GM23248 (cell line): Measurements from ENCODE around the gene THBS1. TPM values are rescaled to one million over a fixed set of nuclear protein-coding genes. Genes with fewer than 3 reads are reported as not detected.
A peak's percentile ranks its signal among the peaks of the same experiment; 100 is the strongest.

Experiments used
- DNase-seq: peaks from one replicate; pipeline ENCODE4 v3.0.0-alpha.2; 2015
- H2AFZ ChIP-seq: fragments of 200-600 bp; sonication (generic); 2 replicates; pipeline ENCODE4 v1.6.1; 2016; ENCODE audit warnings: antibody characterized with exemption
- H3F3A ChIP-seq: fragments of 200-600 bp; sonication (generic); 2 replicates; pipeline ENCODE4 v1.6.1; 2016; ENCODE audit warnings: mild to moderate bottlenecking, antibody characterized with exemption, mixed run types; ENCODE audit not compliant: insufficient read depth
- H3K27ac ChIP-seq: fragments of 200-600 bp; sonication (generic); 2 replicates; pipeline ENCODE4 v1.5.1; 2016; ENCODE audit warnings: mild to moderate bottlenecking
- H3K27me3 ChIP-seq: fragments of 200-600 bp; sonication (generic); replicated peaks from 2 replicates; pipeline ENCODE4 v1.6.1; 2016; ENCODE audit warnings: mild to moderate bottlenecking; ENCODE audit not compliant: insufficient read depth
- H3K36me3 ChIP-seq: fragments of 200-600 bp; sonication (generic); 2 replicates; pipeline ENCODE4 v1.6.1; 2016; ENCODE audit warnings: low read depth, mild to moderate bottlenecking
- H3K4me1 ChIP-seq: fragments of 200-600 bp; sonication (generic); 2 replicates; pipeline ENCODE4 v1.6.1; 2016; ENCODE audit warnings: mild to moderate bottlenecking; ENCODE audit not compliant: insufficient read depth
- H3K4me2 ChIP-seq: fragments of 200-600 bp; sonication (generic); one replicate; pipeline ENCODE4 v1.6.1; 2016; ENCODE audit warnings: mild to moderate bottlenecking; ENCODE audit not compliant: unreplicated experiment
- H3K4me3 ChIP-seq: fragments of 200-600 bp; sonication (generic); 2 replicates; pipeline ENCODE4 v1.5.1; 2016; ENCODE audit warnings: mild to moderate bottlenecking
- H3K79me2 ChIP-seq: fragments of 200-600 bp; sonication (generic); 2 replicates; pipeline ENCODE4 v1.6.1; 2016; ENCODE audit warnings: mild to moderate bottlenecking; ENCODE audit not compliant: insufficient read depth
- H3K9ac ChIP-seq: fragments of 200-600 bp; sonication (generic); 2 replicates; pipeline ENCODE4 v1.6.1; 2016; ENCODE audit warnings: mild to moderate bottlenecking
- H3K9me2 ChIP-seq: fragments of 200-600 bp; sonication (generic); 2 replicates; pipeline ENCODE4 v1.6.1; 2016; ENCODE audit warnings: mixed run types, mild to moderate bottlenecking, moderate library complexity; ENCODE audit not compliant: insufficient read depth
- H3K9me3 ChIP-seq: fragments of 200-600 bp; sonication (generic); one replicate; pipeline ENCODE4 v1.6.1; 2017; ENCODE audit warnings: low read depth
- H4K20me1 ChIP-seq: fragments of 200-600 bp; sonication (generic); 2 replicates; pipeline ENCODE4 v1.6.0; 2016; ENCODE audit not compliant: insufficient read depth
- EZH2 ChIP-seq: fragments of 200-600 bp; sonication (generic); IDR thresholded peaks from 2 replicates; pipeline ENCODE4 v1.6.1; 2018; ENCODE audit warnings: antibody characterized with exemption, mild to moderate bottlenecking; ENCODE audit not compliant: insufficient read depth, poor library complexity, severe bottlenecking
- EZH2phosphoT487 ChIP-seq: fragments of 200-600 bp; sonication (generic); IDR thresholded peaks from 2 replicates; pipeline ENCODE4 v1.6.1; 2018; ENCODE audit warnings: antibody characterized with exemption, moderate library complexity, mild to moderate bottlenecking, low read depth; ENCODE audit not compliant: insufficient read depth
- WGBS, 2 experiments: methylation state at CpG; one replicate each; pipeline ENCODE4 v1.1.6; 2015 to 2017; ENCODE audit warnings: low lambda C conversion rate in 2 of 2, low coverage in 1 of 2; ENCODE audit errors: missing lambda C conversion rate in 2 of 2; 5-methylcytosine and 5-hydroxymethylcytosine counted together
- in situ Hi-C: fragments of 300-500 bp; cut with MboI; formaldehyde crosslinking; loops from 2 replicates; pipeline ENCODE4 v1.15.0; 2020
- polyA plus RNA-seq: library from polyadenylated mRNA; unstranded; fragments of >200 nt; fragmentation: Nextera tagmentation; extraction: Ambion mirVana; gene quantifications from 2 replicates; pipeline ENCODE4 v1.2.1, GENCODE V29; 2016
- total RNA-seq: library from RNA; depleted of rRNA; stranded (reverse); fragments of >200 nt; shearing (Covaris generic); gene quantifications from 2 replicates; pipeline ENCODE4 v1.2.3, GENCODE V29; 2014

The THBS1 gene
- total and polyA plus RNA-seq, 2 experiments from 2014 or later = 2,858 to 7,697 TPM

- Histone ChIP-seq H3K4me3 (no peak overlapping the region), H3K9ac (no peak overlapping the region), H3K27ac (no peak overlapping the region), H2AFZ (no peak overlapping the region), H3K79me2 (no peaks in the 10 kb centered on the region), H3K4me2 (no peak overlapping the region), H3K9me2 (no peaks in the 10 kb centered on the region), H3K4me1 (no peaks in the 10 kb centered on the region), H3K9me3 (no peaks in the 10 kb centered on the region), H3K27me3 (no peaks in the 10 kb centered on the region), H4K20me1 (no peaks in the 10 kb centered on the region), H3F3A (no peaks in the 10 kb centered on the region), H3K36me3 (no peaks in the 10 kb centered on the region)
- in situ Hi-C loops = no loop called here
- DNase-seq = no peak
- TF ChIP-seq EZH2 = no peak
- no peak for TF ChIP-seq EZH2phosphoT487
- WGBS, 2 experiments = 84 to 89% methylated on average over 1 of the region's 1 CpG
Observed at GRCh38 chr15:39546842-39547241, 34.0 kb upstream of the THBS1 start.

- DNase-seq = no peak
- 79 to 87% methylated on average over 4 of the region's 4 CpGs for WGBS, 2 experiments
- H3F3A ChIP-seq = no peaks in the 10 kb centered on the region
- no peak overlapping the region for H3K27ac ChIP-seq
- no peak overlapping the region for H3K9ac ChIP-seq
- no peak overlapping the region for H2AFZ ChIP-seq
- H3K9me2 ChIP-seq = no peaks in the 10 kb centered on the region
- H3K4me3 ChIP-seq = no peak overlapping the region
- H3K27me3 ChIP-seq = no peaks in the 10 kb centered on the region
- TF ChIP-seq EZH2 (no peak), EZH2phosphoT487 (no peak)
- H3K9me3 ChIP-seq = no peaks in the 10 kb centered on the region
- no peaks in the 10 kb centered on the region for H3K36me3 ChIP-seq
- in situ Hi-C loops = no loop called here
- H3K4me1 ChIP-seq = no peaks in the 10 kb centered on the region
- no peak overlapping the region for H3K4me2 ChIP-seq
- H3K79me2 ChIP-seq = no peaks in the 10 kb centered on the region
- H4K20me1 ChIP-seq = no peaks in the 10 kb centered on the region
Observed at GRCh38 chr15:39548561-39548960, 32.3 kb upstream of the THBS1 start.

GRCh38 chr15:39549912-39550311 is 31.0 kb upstream of the THBS1 start:
- no peak for TF ChIP-seq EZH2phosphoT487
- no peak for TF ChIP-seq EZH2

GRCh38 chr15:39551476-39551875 is 29.4 kb upstream of the THBS1 start:
- WGBS, 2 experiments = 68 to 71% methylated on average over 2 of the region's 2 CpGs
- in situ Hi-C loops = no loop called here

More at GRCh38 chr15:39549912-39550311, 31.0 kb upstream of the THBS1 start:
- in situ Hi-C loops = no loop called here
- Histone ChIP-seq H3K27me3 (no peaks in the 10 kb centered on the region), H3K9me2 (no peaks in the 10 kb centered on the region), H3F3A (no peaks in the 10 kb centered on the region), H3K4me2 (no peak overlapping the region), H3K36me3 (no peaks in the 10 kb centered on the region), H3K4me3 (no peak overlapping the region), H4K20me1 (no peaks in the 10 kb centered on the region), H3K9me3 (no peaks in the 10 kb centered on the region), H3K4me1 (no peaks in the 10 kb centered on the region), H2AFZ (no peak overlapping the region), H3K9ac (no peak overlapping the region), H3K79me2 (no peaks in the 10 kb centered on the region), H3K27ac (no peak overlapping the region)
- DNase-seq = peak; percentile 7
- 62 to 72% methylated on average over 4 of the region's 4 CpGs for WGBS, 2 experiments

GRCh38 chr15:39552556-39552955 is 28.3 kb upstream of the THBS1 start:
- Histone ChIP-seq H3K9me2 (no peaks in the 10 kb centered on the region), H3K27me3 (no peaks in the 10 kb centered on the region), H3K79me2 (no peaks in the 10 kb centered on the region), H2AFZ (no peak overlapping the region), H3F3A (no peaks in the 10 kb centered on the region), H3K4me3 (no peak overlapping the region), H3K9me3 (no peaks in the 10 kb centered on the region), H3K36me3 (no peaks in the 10 kb centered on the region), H3K4me2 (no peak overlapping the region), H3K27ac (no peak overlapping the region), H4K20me1 (no peaks in the 10 kb centered on the region), H3K9ac (no peak overlapping the region), H3K4me1 (no peaks in the 10 kb centered on the region)
- WGBS, 2 experiments = 53 to 56% methylated on average over 2 of the region's 2 CpGs
- DNase-seq = no peak
- in situ Hi-C loops = no loop called here
- TF ChIP-seq EZH2 (no peak), EZH2phosphoT487 (no peak)

More at GRCh38 chr15:39551476-39551875, 29.4 kb upstream of the THBS1 start:
- no peak overlapping the region for H2AFZ ChIP-seq
- no peaks in the 10 kb centered on the region for H3F3A ChIP-seq
- H3K9me2 ChIP-seq = no peaks in the 10 kb centered on the region
- H3K36me3 ChIP-seq = no peaks in the 10 kb centered on the region
- no peak overlapping the region for H3K9ac ChIP-seq
- H3K27ac ChIP-seq = no peak overlapping the region
- DNase-seq = no peak
- no peak overlapping the region for H3K4me3 ChIP-seq
- H3K9me3 ChIP-seq = no peaks in the 10 kb centered on the region
- H3K79me2 ChIP-seq = no peaks in the 10 kb centered on the region
- H3K4me1 ChIP-seq = no peaks in the 10 kb centered on the region
- TF ChIP-seq EZH2phosphoT487 (no peak), EZH2 (no peak)
- no peaks in the 10 kb centered on the region for H3K27me3 ChIP-seq
- H3K4me2 ChIP-seq = no peak overlapping the region
- no peaks in the 10 kb centered on the region for H4K20me1 ChIP-seq
